ENCODE results near the gene BARHL1. TPM values are rescaled to one million over a fixed set of nuclear protein-coding genes. Genes with fewer than 3 reads are reported as not detected.
A peak's percentile ranks its signal among the peaks of the same experiment; 100 is the strongest.

The BARHL1 gene
- total and polyA plus RNA-seq, 4 donors = not detected

DNA sequence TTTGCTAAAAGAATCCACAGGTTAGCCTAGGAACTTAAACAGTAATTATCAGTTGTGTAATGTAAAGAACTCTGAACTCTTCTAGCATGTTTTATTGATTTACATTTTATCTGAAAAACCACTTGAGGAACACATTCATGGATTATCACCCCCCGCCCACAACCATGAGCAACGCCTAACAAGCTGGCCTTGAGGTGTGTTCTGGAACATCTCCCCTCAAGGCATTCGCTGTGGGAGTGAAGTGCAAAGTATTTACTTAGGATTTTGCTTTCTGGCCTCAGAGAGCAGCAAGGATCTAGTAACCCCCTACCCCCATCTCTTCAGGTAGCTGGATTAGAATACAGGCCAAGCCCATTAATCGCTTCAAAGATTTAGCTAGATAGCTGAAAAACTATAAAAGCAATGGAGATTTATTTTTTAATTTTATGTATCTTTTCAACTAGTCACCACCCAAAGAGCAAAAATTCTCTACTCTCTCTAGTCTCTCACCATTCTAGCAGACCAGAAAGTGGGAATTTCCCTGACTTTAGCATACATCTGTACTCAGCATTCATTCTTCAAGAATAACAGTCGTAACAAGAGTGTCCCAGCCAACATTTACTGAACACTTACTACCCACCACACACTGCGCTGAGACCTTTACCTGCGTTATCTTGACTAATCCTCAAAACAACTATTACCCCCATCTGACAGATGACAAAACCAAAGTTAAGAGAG, 50.2 kb downstream of the BARHL1 start:
- Histone ChIP-seq H3K9me3 (ENCODE audit: control insufficient read depth in 4 of 4, insufficient read depth in 3 of 4, low read length in 3 of 4) (no peaks in the 10 kb centered on the region), H3K36me3 (ENCODE audit: control insufficient read depth in 4 of 4, insufficient read depth in 4 of 4, low read length in 4 of 4) (peaks cover 9 to 33% (median 20%) of the 10 kb centered on the region in 4 donors), H3K4me3 (no peak overlapping the region), H3K9ac (ENCODE audit: insufficient read depth in 1 of 2, low read length in 2 of 2) (no peak overlapping the region), H3K27ac (ENCODE audit: low read depth in 1 of 2, low read length in 1 of 2) (no peak overlapping the region), H3K27me3 (ENCODE audit: control insufficient read depth in 3 of 3, insufficient read depth in 3 of 3, low read length in 2 of 3) (no peaks in the 10 kb centered on the region), H3K4me1 (ENCODE audit: control insufficient read depth in 5 of 5, insufficient read depth in 5 of 5, low read length in 5 of 5) (no peaks in the 10 kb centered on the region)
- no peak for DNase-seq
- 94 to 95% methylated on average over 7 of the region's 7 CpGs for WGBS, 2 donors
- TF ChIP-seq CTCF (IDR thresholded peaks at IDR 0.05; ENCODE audit: control extremely low read depth, extremely low read depth) = no peak
- no peak for ATAC-seq (ENCODE audit: insufficient read depth, low FRiP score)

DNA sequence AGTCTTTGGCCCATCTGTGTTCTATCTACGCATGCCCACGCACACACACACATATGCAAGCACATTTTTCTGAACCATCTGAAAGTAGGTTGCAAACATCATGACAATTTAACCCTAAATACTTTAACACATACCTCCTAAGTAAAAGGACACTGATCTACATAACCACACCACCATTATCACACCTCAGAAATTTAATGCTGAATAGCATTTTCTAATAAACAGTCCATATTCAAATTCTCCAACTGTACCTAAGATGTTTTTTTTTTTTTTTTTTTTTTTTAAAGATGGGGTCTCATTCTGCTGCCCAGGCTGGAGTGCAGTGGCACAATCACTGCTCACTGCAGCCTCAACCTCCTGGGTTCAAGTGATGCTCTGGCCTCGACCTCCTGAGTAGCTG, 51.9 kb downstream of the BARHL1 start:
- Histone ChIP-seq H3K9me3 (ENCODE audit: control insufficient read depth in 4 of 4, insufficient read depth in 3 of 4, low read length in 3 of 4) (no peaks in the 10 kb centered on the region), H3K4me3 (no peak overlapping the region), H3K27me3 (ENCODE audit: control insufficient read depth in 3 of 3, insufficient read depth in 3 of 3, low read length in 2 of 3) (no peaks in the 10 kb centered on the region), H3K9ac (ENCODE audit: insufficient read depth in 1 of 2, low read length in 2 of 2) (no peak overlapping the region), H3K4me1 (ENCODE audit: control insufficient read depth in 5 of 5, insufficient read depth in 5 of 5, low read length in 5 of 5) (no peaks in the 10 kb centered on the region), H3K27ac (ENCODE audit: low read depth in 1 of 2, low read length in 1 of 2) (no peak overlapping the region), H3K36me3 (ENCODE audit: control insufficient read depth in 4 of 4, insufficient read depth in 4 of 4, low read length in 4 of 4) (peaks cover 11 to 32% (median 21%) of the 10 kb centered on the region in 4 donors)
- TF ChIP-seq CTCF (IDR thresholded peaks at IDR 0.05; ENCODE audit: control extremely low read depth, extremely low read depth) = no peak
- ATAC-seq (ENCODE audit: insufficient read depth, low FRiP score) (no peak), DNase-seq (no peak)
- 93 to 97% methylated on average over 3 of the region's 3 CpGs for WGBS, 2 donors

DNA sequence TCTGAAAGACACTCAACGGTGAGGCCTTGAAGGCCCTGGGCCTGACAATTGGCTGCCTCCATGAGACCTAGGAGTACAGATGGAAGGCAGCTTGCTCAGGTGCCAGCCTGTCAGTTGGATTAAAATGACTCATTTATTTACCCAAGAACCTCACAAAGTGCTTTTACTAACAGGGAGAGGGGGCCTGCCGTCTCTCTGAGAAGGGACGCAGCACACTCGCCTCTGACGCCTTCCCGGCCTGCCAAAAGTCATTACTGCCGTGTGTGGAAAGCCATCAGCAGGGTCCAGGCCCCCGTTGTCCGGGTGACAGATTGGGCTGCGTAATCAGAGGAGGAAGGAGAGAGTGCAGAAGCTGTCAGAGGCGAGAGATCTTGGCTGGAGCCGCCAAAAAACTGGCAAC, 54.9 kb downstream of the BARHL1 start:
- no peak overlapping the region for H3K4me3 ChIP-seq
- no peaks in the 10 kb centered on the region for H3K4me1 ChIP-seq (ENCODE audit: control insufficient read depth in 5 of 5, insufficient read depth in 5 of 5, low read length in 5 of 5)
- no peak for ATAC-seq (ENCODE audit: insufficient read depth, low FRiP score)
- WGBS, 2 donors = 80 to 90% methylated on average over 12 of the region's 12 CpGs
- H3K27ac ChIP-seq (ENCODE audit: low read depth in 1 of 2, low read length in 1 of 2) = no peak overlapping the region
- H3K9ac ChIP-seq (ENCODE audit: insufficient read depth in 1 of 2, low read length in 2 of 2) = no peak overlapping the region
- TF ChIP-seq CTCF (IDR thresholded peaks at IDR 0.05; ENCODE audit: control extremely low read depth, extremely low read depth) = no peak
- H3K9me3 ChIP-seq (ENCODE audit: control insufficient read depth in 4 of 4, insufficient read depth in 3 of 4, low read length in 3 of 4) = no peaks in the 10 kb centered on the region
- peak in 1 of 3 donors; percentile 2 for DNase-seq
- no peaks in the 10 kb centered on the region for H3K27me3 ChIP-seq (ENCODE audit: control insufficient read depth in 3 of 3, insufficient read depth in 3 of 3, low read length in 2 of 3)
- peaks cover 13 to 34% (median 17%) of the 10 kb centered on the region in 4 donors for H3K36me3 ChIP-seq (ENCODE audit: control insufficient read depth in 4 of 4, insufficient read depth in 4 of 4, low read length in 4 of 4)

DNA sequence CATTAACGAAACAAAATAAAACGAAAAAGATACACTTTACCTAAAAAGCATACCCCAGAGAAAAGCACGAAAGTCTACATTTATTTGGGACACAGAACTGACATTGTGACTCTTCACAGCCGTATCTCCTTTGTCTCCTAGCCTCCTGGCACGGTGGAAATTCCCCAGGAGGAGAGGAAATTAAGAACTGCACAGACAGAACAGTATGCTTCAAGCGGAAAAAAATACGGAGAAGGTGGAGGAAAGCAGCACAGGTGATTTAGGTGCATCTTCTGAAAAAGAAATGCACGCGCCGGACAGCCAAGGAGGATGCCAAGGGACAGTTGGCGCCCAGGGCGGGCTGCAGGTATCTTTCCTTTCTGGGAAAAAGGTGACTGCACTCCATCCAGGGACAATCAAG, 55.4 kb downstream of the BARHL1 start:
- TF ChIP-seq CTCF (IDR thresholded peaks at IDR 0.05; ENCODE audit: control extremely low read depth, extremely low read depth) = no peak
- Histone ChIP-seq H3K4me3 (no peak overlapping the region), H3K27ac (ENCODE audit: low read depth in 1 of 2, low read length in 1 of 2) (no peak overlapping the region), H3K4me1 (ENCODE audit: control insufficient read depth in 5 of 5, insufficient read depth in 5 of 5, low read length in 5 of 5) (no peaks in the 10 kb centered on the region), H3K36me3 (ENCODE audit: control insufficient read depth in 4 of 4, insufficient read depth in 4 of 4, low read length in 4 of 4) (peaks cover 13 to 35% (median 17%) of the 10 kb centered on the region in 4 donors), H3K9ac (ENCODE audit: insufficient read depth in 1 of 2, low read length in 2 of 2) (no peak overlapping the region), H3K9me3 (ENCODE audit: control insufficient read depth in 4 of 4, insufficient read depth in 3 of 4, low read length in 3 of 4) (no peaks in the 10 kb centered on the region), H3K27me3 (ENCODE audit: control insufficient read depth in 3 of 3, insufficient read depth in 3 of 3, low read length in 2 of 3) (no peaks in the 10 kb centered on the region)
- ATAC-seq (ENCODE audit: insufficient read depth, low FRiP score) (no peak), DNase-seq (no peak)
- WGBS, 2 donors = 94 to 99% methylated on average over 12 of the region's 12 CpGs
